ENCODE results near the gene ADAMTS12. TPM values are rescaled to one million over a fixed set of nuclear protein-coding genes. Genes with fewer than 3 reads are reported as not detected.

Gene ADAMTS12
- total RNA-seq, 1 experiment from 2014 or later, result not detected

DNA sequence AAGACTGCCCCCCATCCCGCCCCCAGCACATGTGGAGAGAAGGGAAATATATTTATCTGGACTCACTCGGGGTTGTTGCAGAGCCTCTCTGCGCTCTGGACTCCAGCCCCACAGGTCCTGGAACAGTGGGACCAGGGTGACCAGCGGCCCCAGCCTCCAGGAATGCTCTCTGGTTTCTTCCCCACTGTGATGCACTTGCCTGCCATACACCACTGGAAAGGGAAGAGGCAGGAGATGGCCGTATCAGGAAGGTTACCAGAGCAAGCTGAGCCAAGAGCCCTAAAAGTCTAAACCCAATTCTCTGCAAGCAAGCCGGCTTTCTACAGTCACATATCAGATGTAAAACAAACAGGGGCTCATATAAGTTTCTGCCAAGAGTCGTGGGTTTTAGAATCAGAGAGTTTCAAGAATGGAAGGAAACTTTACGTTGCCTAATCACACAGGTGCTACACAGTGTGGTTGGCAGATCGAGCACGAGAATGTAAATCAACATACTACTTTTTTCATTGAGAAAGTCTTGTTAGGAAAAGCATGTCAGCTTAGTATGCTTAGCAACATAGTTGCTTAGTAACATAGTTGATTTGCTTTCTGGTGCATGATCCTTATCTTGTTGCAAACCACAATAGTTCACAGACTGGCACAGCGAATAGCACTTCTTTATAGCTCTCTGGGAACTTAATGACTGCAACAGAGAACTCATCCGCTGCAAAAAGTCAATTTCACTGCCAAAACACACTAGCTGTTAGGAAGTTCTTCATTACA, 249.9 kb downstream of the ADAMTS12 start:
- Histone ChIP-seq H3K27me3 (replicated peaks; ENCODE audit: control insufficient read depth, insufficient read depth, low read length) (peaks cover 1% of the 10 kb centered on the region; the same call in 1 of the 2 replicates), H3K4me1 (no peaks in the 10 kb centered on the region), H3K9me3 (no peaks in the 10 kb centered on the region; the same call in 1 of the 2 replicates), H3K36me3 (ENCODE audit: control insufficient read depth, insufficient read depth, low read length) (no peaks in the 10 kb centered on the region), H3K4me3 (ENCODE audit: low read depth, low read length) (no peak overlapping the region)
- TF ChIP-seq, protein P1, sequence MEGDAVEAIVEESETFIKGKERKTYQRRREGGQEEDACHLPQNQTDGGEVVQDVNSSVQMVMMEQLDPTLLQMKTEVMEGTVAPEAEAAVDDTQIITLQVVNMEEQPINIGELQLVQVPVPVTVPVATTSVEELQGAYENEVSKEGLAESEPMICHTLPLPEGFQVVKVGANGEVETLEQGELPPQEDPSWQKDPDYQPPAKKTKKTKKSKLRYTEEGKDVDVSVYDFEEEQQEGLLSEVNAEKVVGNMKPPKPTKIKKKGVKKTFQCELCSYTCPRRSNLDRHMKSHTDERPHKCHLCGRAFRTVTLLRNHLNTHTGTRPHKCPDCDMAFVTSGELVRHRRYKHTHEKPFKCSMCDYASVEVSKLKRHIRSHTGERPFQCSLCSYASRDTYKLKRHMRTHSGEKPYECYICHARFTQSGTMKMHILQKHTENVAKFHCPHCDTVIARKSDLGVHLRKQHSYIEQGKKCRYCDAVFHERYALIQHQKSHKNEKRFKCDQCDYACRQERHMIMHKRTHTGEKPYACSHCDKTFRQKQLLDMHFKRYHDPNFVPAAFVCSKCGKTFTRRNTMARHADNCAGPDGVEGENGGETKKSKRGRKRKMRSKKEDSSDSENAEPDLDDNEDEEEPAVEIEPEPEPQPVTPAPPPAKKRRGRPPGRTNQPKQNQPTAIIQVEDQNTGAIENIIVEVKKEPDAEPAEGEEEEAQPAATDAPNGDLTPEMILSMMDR (IDR thresholded peaks at IDR 0.05; ENCODE audit: insufficient read depth in 1 of 2, low read depth in 1 of 2, low read length in 1 of 2, severe bottlenecking in 1 of 2, unreplicated experiment in 1 of 2), result no peak
- no TSS peak for BruUV-seq (replicated peaks)
- intact Hi-C loops (cut with micrococcal nuclease; ENCODE audit: unreplicated experiment), result no loop called here
- H3K9me3 Mint-ChIP-seq (ENCODE audit: unreplicated experiment), result no peaks in the 10 kb centered on the region
- H3K27ac Mint-ChIP-seq (ENCODE audit: unreplicated experiment), result no peak overlapping the region
- H3K36me3 Mint-ChIP-seq (ENCODE audit: insufficient read depth, unreplicated experiment), result no peaks in the 10 kb centered on the region
- no peak overlapping the region for H3K4me3 Mint-ChIP-seq (ENCODE audit: unreplicated experiment)
- CTCF ChIA-PET, result no interaction called here
- H3K27me3 Mint-ChIP-seq (ENCODE audit: insufficient read depth, unreplicated experiment), result peaks cover 34% of the 10 kb centered on the region
- POLR2A ChIA-PET, result no interaction called here
- H3K4me1 Mint-ChIP-seq (ENCODE audit: low read depth, unreplicated experiment), result no peaks in the 10 kb centered on the region
- DNase-seq, result no peak

DNA sequence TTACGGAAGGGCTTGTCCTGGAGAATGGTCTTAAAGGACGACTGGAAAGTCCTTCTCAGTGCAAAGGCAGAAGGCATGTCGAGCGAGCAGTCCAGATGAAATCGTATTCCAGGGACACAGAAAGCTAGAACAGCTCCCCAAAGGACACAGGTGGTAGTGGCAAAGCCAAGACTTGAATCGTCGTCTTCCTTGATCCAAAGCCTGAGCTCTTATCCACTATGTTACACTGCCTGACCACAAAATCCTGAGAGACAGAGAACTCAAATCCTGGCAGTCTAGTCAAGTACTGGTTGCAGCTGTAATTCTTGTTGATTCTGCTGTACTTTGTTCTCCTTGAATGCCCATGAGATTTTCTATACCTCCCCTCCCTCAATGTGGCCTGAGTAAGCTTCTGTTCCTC, 252.3 kb downstream of the ADAMTS12 start:
- CTCF ChIA-PET, result no interaction called here
- Histone ChIP-seq H3K4me3 (ENCODE audit: low read depth, low read length) (no peak overlapping the region), H3K9me3 (no peaks in the 10 kb centered on the region; the same call in 1 of the 2 replicates), H3K4me1 (no peaks in the 10 kb centered on the region), H3K36me3 (ENCODE audit: control insufficient read depth, insufficient read depth, low read length) (no peaks in the 10 kb centered on the region), H3K27me3 (replicated peaks; ENCODE audit: control insufficient read depth, insufficient read depth, low read length) (peaks cover 1% of the 10 kb centered on the region; the same call in 1 of the 2 replicates)
- H3K27ac Mint-ChIP-seq (ENCODE audit: unreplicated experiment), result no peak overlapping the region
- H3K4me1 Mint-ChIP-seq (ENCODE audit: low read depth, unreplicated experiment), result no peaks in the 10 kb centered on the region
- no peak for DNase-seq
- H3K9me3 Mint-ChIP-seq (ENCODE audit: unreplicated experiment), result no peaks in the 10 kb centered on the region
- H3K27me3 Mint-ChIP-seq (ENCODE audit: insufficient read depth, unreplicated experiment), result peaks cover 34% of the 10 kb centered on the region
- intact Hi-C loops (cut with micrococcal nuclease; ENCODE audit: unreplicated experiment), result no loop called here
- H3K4me3 Mint-ChIP-seq (ENCODE audit: unreplicated experiment), result no peak overlapping the region
- POLR2A ChIA-PET, result no interaction called here
- TF ChIP-seq, protein P1 (IDR thresholded peaks at IDR 0.05; ENCODE audit: insufficient read depth in 1 of 2, low read depth in 1 of 2, low read length in 1 of 2, severe bottlenecking in 1 of 2, unreplicated experiment in 1 of 2), result no peak
- BruUV-seq (replicated peaks), result no TSS peak
- H3K36me3 Mint-ChIP-seq (ENCODE audit: insufficient read depth, unreplicated experiment), result no peaks in the 10 kb centered on the region

DNA sequence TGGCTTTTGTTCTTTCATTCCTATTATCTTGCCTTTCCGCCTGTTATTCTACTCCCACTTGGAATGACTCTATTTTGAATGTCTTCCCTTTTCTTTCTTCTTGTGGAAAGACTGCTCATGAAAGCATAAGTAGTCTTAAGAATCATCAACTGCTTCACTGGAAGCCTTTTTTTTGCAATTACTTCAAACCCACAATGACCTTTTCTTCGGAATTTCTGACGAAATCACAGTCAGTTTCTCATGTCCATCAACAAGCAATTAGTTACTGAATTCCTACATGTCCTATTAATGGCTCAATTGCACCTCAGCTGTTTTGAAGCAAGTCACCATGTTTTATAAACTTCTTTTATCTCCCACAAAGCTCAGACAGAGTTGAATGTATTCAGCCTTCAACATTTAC, 254.8 kb downstream of the ADAMTS12 start:
- Mint-ChIP-seq H3K27ac (ENCODE audit: unreplicated experiment) (no peak overlapping the region), H3K36me3 (ENCODE audit: insufficient read depth, unreplicated experiment) (no peaks in the 10 kb centered on the region), H3K9me3 (ENCODE audit: unreplicated experiment) (no peaks in the 10 kb centered on the region), H3K4me1 (ENCODE audit: low read depth, unreplicated experiment) (no peaks in the 10 kb centered on the region), H3K27me3 (ENCODE audit: insufficient read depth, unreplicated experiment) (peaks cover 30% of the 10 kb centered on the region), H3K4me3 (ENCODE audit: unreplicated experiment) (no peak overlapping the region)
- H3K4me1 ChIP-seq, result no peaks in the 10 kb centered on the region
- H3K27me3 ChIP-seq (replicated peaks; ENCODE audit: control insufficient read depth, insufficient read depth, low read length), result peaks cover 1% of the 10 kb centered on the region; the same call in 1 of the 2 replicates
- no peak for DNase-seq
- no peaks in the 10 kb centered on the region for H3K36me3 ChIP-seq (ENCODE audit: control insufficient read depth, insufficient read depth, low read length)
- no peaks in the 10 kb centered on the region for H3K9me3 ChIP-seq
- TF ChIP-seq, protein P1 (IDR thresholded peaks at IDR 0.05; ENCODE audit: insufficient read depth in 1 of 2, low read depth in 1 of 2, low read length in 1 of 2, severe bottlenecking in 1 of 2, unreplicated experiment in 1 of 2), result no peak
- ChIA-PET CTCF (no interaction called here), POLR2A (no interaction called here)
- intact Hi-C loops (cut with micrococcal nuclease; ENCODE audit: unreplicated experiment), result no loop called here
- no peak overlapping the region for H3K4me3 ChIP-seq (ENCODE audit: low read depth, low read length)
- no TSS peak for BruUV-seq (replicated peaks)
